ENCODE data around the gene FOXP2. TPM values are rescaled to one million over a fixed set of nuclear protein-coding genes. Genes with fewer than 3 reads are reported as not detected.

The FOXP2 gene
- total and polyA plus RNA-seq, 10 of the 15 experiments (the other 5 are each of a cell fraction or from before 2014, with no cell fraction given), result 0.99 to 2.5 (median 1.8) TPM

- ChIA-PET CTCF (interaction anchor here (0.7 to 1.1 kb wide), 2 partner anchors 44 to 206 kb away, joined by 3 read pairs; no protein-coding TSS in a partner anchor), POLR2A (no interaction called here), RAD21 (ENCODE audit: unreplicated experiment) (interaction anchor here (0.8 to 1.7 kb wide), 3 partner anchors 11 to 86 kb away, joined by 3 to 14 read pairs (median 5); no protein-coding TSS in a partner anchor), SMC1A (ENCODE audit: uncharacterized antibody, unreplicated experiment) (interaction anchor here (0.6 to 1.7 kb wide), 4 partner anchors 11 to 74 kb away, joined by 3 to 7 read pairs (median 4); no protein-coding TSS in a partner anchor)
- Histone ChIP-seq H3K4me2 (ENCODE audit: control insufficient read depth, insufficient read depth) (no peak overlapping the region), H2AFZ (ENCODE audit: control insufficient read depth, low read depth, low read length) (no peak overlapping the region; the same call in 1 of the 2 replicates), H3K9me3 (replicated peaks; ENCODE audit: control insufficient read depth, insufficient read depth, low read length) (no peaks in the 10 kb centered on the region), H4K20me1 (ENCODE audit: control insufficient read depth, insufficient read depth) (no peaks in the 10 kb centered on the region), H3K79me2 (ENCODE audit: control insufficient read depth, insufficient read depth, low read length) (no peaks in the 10 kb centered on the region), H3K9ac (ENCODE audit: control insufficient read depth, insufficient read depth, low read length) (no peak overlapping the region), H3K4me1 (ENCODE audit: control insufficient read depth, insufficient read depth, low read length) (no peaks in the 10 kb centered on the region), H3K4me3 (no peak overlapping the region), H3K36me3 (ENCODE audit: control insufficient read depth in 2 of 2, insufficient read depth in 2 of 2, low read length in 1 of 2) (no peaks in the 10 kb centered on the region), H3K27ac (ENCODE audit: control insufficient read depth, insufficient read depth) (no peak overlapping the region), H3K27me3 (replicated peaks in 1 of 2; ENCODE audit: control insufficient read depth in 2 of 2, insufficient read depth in 2 of 2, low read length in 1 of 2) (no peaks in the 10 kb centered on the region)
- TF ChIP-seq NRF1 (conservative IDR thresholded peaks at IDR 0.05; ENCODE audit: low read depth, low read length) (no peak), ZNF217 (IDR thresholded peaks at IDR 0.05) (no peak), ATF3 (IDR thresholded peaks at IDR 0.05; ENCODE audit: borderline replicate concordance, extremely low read depth, low read depth, low read length) (no peak), SMAD1 (IDR thresholded peaks at IDR 0.05; ENCODE audit: low read depth, partially characterized antibody) (no peak), RAD51 (IDR thresholded peaks at IDR 0.05) (no peak), SMC3 (IDR thresholded peaks at IDR 0.05; ENCODE audit: borderline replicate concordance, low read length) (no peak), MTA3 (IDR thresholded peaks at IDR 0.05; ENCODE audit: borderline replicate concordance, low read length) (no peak), REST (IDR thresholded peaks at IDR 0.05; ENCODE audit: low read depth, low read length) (no peak), MTA2 (IDR thresholded peaks at IDR 0.05; ENCODE audit: low read depth) (no peak)
- no TSS peak for BruUV-seq (replicated peaks)
- no peak for ATAC-seq
- in situ Hi-C loops (cut with MboI) (no loop called here), intact Hi-C loops (cut with micrococcal nuclease; ENCODE audit: unreplicated experiment) (no loop called here)
- DNase-seq (ENCODE audit: low read depth, low spot score), result no peak
- WGBS (ENCODE audit: insufficient coverage, insufficient replicate concordance, low lambda C conversion rate, missing lambda C conversion rate), result 27% methylated on average over 3 of the region's 3 CpGs
- FAIRE-seq, result no peak
These were observed 212.6 kb downstream of the FOXP2 start for GRCh38 chr7:114627231-114627630.

Measured in GM12878 (cell line).